Measurements from ENCODE around the gene BDH1.

Gene BDH1

DNA sequence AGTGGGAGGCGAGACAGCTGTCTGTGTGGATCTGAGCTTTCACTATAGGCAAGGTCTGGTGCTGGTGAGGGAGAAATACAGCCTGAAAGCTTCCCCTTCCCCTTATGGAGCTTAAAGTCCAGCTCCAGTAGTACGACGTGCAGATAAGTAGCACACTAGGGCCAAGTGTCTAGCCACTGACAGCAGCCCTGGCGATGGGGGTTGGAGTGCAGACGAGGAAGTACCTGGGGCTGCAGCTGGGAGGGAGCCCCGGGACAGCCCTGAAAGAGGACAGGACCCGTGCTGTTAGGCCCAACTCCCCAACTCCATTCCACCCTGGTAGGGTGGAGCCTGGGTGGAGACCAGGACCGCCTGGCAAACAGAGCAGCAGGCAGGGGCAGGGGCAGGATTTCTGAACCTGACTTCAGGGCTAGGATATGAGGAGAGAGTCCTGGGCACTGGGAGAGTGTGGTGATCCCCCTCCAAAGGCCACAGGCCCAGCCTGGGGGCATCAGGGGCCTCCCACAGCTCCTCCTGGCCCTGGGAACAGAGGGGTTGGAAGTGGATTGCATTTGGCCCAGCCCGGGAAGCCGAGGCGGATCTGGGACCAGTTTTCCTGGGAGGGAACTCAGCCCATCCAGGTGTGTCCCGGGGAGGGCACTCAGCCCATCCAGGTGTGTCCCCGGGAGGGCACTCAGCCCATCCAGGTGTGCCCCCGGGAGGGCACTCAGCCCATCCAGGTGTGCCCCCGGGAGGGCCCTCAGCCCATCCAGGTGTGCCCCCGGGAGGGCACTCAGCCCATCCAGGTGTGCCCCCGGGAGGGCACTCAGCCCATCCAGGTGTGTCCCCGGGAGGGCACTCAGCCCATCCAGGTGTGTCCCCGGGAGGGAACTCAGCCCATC lies 42.8 kb downstream of the BDH1 start:
- H3K27ac ChIP-seq, result no peak overlapping the region
- H3K4me3 ChIP-seq, result no peak overlapping the region
- TF ChIP-seq CTCF (IDR thresholded peaks at IDR 0.05), result no peak
- DNase-seq (ENCODE audit: low spot score), result no peak

GRCh38 chr3:197511853-197512635 lies 43.7 kb downstream of the BDH1 start:
- Histone ChIP-seq H3K27ac (no peak overlapping the region), H3K4me3 (no peak overlapping the region)
- no peak for DNase-seq (ENCODE audit: low spot score)
- no peak for TF ChIP-seq CTCF (IDR thresholded peaks at IDR 0.05)

DNA sequence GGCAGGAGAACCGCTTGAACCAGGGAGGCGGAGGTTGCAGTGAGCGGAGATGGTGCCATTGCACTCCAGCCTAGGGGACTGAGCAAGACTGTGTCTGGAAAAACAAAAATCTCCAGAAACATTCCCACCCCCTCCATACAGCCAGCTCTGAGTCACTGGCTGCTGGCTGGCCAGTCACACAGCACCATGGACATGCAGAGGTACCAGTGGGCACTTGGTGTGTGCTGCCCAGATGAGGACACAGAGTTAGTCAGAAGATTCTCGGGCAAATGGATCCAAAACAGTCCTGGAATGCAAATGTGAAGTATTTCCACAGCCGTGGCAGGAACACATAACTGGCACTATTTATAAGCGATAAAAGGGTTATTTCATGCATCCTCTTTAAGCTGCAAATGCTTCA lies 44.6 kb downstream of the BDH1 start:
- no peak for TF ChIP-seq CTCF (IDR thresholded peaks at IDR 0.05)
- Histone ChIP-seq H3K27ac (no peak overlapping the region), H3K4me3 (no peak overlapping the region)
- DNase-seq (ENCODE audit: low spot score), result no peak

DNA sequence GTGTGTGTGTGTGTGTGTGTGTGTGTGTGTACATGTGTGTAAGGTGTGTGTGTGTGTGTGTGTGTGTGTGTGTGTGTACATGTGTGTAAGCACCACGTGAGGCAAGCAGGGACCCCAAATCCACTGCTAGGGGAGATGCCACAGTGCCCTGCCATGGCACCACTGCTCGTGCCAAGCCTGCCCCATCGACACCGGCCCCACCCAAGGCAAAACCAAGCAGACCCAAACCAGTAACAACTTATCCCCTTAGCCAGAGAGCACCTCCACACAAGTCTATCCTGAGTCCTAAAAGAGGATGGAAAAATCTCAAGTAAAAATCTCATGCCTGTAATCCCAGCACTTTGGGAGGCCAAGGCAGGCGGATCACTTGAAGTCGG lies 45.1 kb downstream of the BDH1 start:
- Histone ChIP-seq H3K4me3 (no peak overlapping the region), H3K27ac (no peak overlapping the region)
- TF ChIP-seq CTCF (IDR thresholded peaks at IDR 0.05), result no peak
- DNase-seq (ENCODE audit: low spot score), result no peak

DNA sequence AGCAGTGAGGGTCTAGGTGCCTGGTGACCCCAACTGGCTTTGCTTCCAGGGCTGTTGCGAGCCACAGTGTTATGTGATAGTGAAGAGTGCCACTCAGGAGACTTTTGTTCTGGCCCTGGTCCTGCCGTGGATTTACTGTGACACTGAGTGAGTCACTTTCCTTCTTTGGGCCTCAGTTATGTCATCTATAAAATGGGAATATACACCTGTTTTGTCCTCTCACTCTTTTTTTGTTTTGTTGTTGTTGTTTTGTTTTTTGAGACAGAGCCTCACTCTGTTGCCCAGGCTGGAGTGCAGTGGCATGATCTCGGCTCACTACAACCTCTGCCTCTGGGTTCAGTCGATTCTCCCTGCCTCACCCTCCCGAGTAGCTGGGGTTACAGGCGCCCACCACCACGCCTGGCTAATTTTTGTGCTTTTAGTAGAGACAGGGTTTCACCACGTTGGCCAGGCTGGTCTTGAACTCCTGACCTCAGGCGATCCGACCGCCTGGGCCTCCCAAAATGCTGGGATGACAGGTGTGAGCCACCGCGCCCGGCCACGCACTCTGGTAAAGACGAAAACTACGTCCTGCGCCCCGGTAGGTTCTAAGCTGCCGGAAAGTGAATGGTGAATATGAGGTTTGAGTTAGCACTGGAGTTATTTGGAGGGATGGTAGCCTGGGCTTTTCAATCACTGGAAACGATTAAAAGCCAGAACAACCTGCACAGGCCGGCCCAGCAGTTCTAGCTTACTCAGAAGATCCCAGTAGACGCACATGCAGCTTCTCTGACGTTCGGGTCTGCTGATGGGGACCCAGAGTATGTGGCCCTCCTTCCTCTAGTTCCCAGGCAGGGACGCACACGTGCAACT lies 46.6 kb downstream of the BDH1 start:
- no peak overlapping the region for H3K27ac ChIP-seq
- TF ChIP-seq CTCF (IDR thresholded peaks at IDR 0.05), result no peak
- no peak for DNase-seq (ENCODE audit: low spot score)
- peak overlapping the region; percentile 74 for H3K4me3 ChIP-seq

GRCh38 chr3:197508461-197508860 lies 47.3 kb downstream of the BDH1 start:
- Histone ChIP-seq H3K4me3 (no peak overlapping the region), H3K27ac (no peak overlapping the region)
- TF ChIP-seq CTCF (IDR thresholded peaks at IDR 0.05), result no peak
- DNase-seq (ENCODE audit: low spot score), result no peak

Measured in coronary artery (tissue), 2 donors.